ENCODE measurements around the gene CRELD1.

DNA sequence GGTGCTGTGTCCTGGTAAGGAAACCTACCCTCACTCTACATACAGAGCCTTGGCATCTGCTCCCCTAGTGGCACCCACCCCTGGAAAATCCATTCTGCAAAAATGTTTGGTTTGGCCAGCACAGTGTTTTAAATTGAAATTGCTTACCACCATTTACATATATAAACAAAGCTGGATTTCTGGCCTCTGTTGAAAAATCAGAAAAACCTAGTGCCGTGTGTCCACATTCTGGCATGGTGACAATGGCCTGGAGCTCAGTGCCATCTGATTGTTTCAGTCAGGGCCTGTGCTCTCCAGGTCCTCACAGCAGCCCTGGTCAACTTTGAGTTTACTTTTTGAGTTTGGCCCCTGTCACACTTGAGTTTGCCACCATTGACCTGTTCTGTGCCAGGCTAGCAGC lies 19.6 kb upstream of the CRELD1 start:
- TF ChIP-seq, protein P1, sequence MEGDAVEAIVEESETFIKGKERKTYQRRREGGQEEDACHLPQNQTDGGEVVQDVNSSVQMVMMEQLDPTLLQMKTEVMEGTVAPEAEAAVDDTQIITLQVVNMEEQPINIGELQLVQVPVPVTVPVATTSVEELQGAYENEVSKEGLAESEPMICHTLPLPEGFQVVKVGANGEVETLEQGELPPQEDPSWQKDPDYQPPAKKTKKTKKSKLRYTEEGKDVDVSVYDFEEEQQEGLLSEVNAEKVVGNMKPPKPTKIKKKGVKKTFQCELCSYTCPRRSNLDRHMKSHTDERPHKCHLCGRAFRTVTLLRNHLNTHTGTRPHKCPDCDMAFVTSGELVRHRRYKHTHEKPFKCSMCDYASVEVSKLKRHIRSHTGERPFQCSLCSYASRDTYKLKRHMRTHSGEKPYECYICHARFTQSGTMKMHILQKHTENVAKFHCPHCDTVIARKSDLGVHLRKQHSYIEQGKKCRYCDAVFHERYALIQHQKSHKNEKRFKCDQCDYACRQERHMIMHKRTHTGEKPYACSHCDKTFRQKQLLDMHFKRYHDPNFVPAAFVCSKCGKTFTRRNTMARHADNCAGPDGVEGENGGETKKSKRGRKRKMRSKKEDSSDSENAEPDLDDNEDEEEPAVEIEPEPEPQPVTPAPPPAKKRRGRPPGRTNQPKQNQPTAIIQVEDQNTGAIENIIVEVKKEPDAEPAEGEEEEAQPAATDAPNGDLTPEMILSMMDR (IDR thresholded peaks at IDR 0.05; ENCODE audit: poor library complexity), result no peak
- no peak for TF ChIP-seq EZH2phosphoT487 (IDR thresholded peaks at IDR 0.05; ENCODE audit: low read depth, severe bottlenecking, unreplicated experiment)

All from hepatocyte (in vitro differentiated cells).